DOHH2 (cell line): ENCODE measurements around the gene COL25A1.

Experiments used
- EZH2phosphoT487 ChIP-seq: fragments of 200-600 bp; sonication (generic); IDR thresholded peaks from 2 replicates; pipeline ENCODE4 v1.6.1; 2017; ENCODE audit warnings: borderline replicate concordance, mild to moderate bottlenecking, antibody characterized with exemption, low read length, moderate library complexity, mixed read lengths
- TF ChIP-seq, protein P1 (sequence below): fragments of 200-600 bp; sonication (generic); IDR thresholded peaks from one replicate; pipeline ENCODE4 v1.5.1; 2014; ENCODE audit warnings: antibody characterized with exemption, mild to moderate bottlenecking, low read depth, low read length; ENCODE audit not compliant: poor library complexity, severe bottlenecking

DNA sequence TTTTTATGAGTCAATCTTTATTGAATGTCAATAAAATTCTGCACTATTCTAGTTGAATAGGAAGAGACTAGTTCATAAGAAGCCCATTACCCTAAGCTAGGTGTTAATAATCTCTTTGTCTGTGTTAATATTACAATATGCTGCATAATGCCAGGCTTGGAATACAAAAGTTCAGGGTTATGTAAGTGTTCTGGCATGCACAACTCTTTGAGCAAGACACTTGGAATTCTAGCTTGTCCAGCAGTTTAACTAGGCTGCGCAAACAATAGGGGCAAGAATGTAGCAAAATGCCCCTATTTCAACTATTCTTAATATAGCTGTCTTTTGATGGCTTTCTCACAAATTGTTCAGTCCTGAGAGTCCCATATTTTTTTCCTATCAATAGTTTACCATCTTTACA is 508.3 kb downstream of the COL25A1 start:
- TF ChIP-seq, protein P1, sequence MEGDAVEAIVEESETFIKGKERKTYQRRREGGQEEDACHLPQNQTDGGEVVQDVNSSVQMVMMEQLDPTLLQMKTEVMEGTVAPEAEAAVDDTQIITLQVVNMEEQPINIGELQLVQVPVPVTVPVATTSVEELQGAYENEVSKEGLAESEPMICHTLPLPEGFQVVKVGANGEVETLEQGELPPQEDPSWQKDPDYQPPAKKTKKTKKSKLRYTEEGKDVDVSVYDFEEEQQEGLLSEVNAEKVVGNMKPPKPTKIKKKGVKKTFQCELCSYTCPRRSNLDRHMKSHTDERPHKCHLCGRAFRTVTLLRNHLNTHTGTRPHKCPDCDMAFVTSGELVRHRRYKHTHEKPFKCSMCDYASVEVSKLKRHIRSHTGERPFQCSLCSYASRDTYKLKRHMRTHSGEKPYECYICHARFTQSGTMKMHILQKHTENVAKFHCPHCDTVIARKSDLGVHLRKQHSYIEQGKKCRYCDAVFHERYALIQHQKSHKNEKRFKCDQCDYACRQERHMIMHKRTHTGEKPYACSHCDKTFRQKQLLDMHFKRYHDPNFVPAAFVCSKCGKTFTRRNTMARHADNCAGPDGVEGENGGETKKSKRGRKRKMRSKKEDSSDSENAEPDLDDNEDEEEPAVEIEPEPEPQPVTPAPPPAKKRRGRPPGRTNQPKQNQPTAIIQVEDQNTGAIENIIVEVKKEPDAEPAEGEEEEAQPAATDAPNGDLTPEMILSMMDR: no peak
- TF ChIP-seq EZH2phosphoT487: no peak
